Right forelimb (tissue), 1 donor: Measurements from ENCODE around the gene DLG2.

ENCODE experiments used
- DNase-seq: peaks from one replicate; pipeline ENCODE4 v3.0.0-alpha.2; 2018

DLG2 gene

DNA sequence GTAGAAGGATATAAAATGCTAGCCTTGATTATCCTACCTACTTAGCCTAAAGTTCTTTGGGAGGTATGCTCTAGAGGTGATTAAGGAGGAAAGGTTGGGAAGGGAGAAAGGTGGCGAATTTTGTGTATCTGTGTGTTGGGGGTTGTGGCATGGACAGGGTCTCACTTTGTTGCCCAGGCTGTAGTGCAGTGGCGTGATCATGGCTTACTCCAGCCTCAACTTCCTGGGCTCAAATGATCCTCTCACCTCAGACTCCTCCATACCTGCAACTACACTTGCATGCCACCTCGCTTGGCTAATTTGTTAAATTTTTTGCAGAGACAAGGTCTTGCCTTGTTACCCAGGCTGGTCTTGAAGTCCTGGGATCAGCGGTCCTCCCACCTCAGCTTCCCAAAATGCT is 1094.8 kb downstream of the DLG2 start:
- no peak for DNase-seq

DNA sequence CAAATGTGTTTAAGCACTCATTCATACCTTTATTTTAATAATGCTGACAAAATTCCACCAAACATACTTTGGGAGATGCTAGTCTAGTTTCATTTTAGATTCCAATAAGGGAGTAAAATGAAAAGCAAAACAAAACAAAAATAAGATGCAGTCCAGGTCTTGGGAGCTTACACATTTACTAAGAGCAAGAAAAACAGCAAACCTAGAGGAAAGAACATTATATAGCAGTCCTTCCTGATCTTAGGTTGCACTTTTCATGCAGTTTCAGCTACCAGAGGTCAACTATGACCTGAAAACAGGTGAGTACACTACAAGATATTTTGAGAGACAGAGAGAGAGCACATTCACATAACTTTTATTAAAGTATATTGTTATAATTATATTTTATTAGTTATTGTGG is 1100.9 kb downstream of the DLG2 start:
- no peak for DNase-seq

DNA sequence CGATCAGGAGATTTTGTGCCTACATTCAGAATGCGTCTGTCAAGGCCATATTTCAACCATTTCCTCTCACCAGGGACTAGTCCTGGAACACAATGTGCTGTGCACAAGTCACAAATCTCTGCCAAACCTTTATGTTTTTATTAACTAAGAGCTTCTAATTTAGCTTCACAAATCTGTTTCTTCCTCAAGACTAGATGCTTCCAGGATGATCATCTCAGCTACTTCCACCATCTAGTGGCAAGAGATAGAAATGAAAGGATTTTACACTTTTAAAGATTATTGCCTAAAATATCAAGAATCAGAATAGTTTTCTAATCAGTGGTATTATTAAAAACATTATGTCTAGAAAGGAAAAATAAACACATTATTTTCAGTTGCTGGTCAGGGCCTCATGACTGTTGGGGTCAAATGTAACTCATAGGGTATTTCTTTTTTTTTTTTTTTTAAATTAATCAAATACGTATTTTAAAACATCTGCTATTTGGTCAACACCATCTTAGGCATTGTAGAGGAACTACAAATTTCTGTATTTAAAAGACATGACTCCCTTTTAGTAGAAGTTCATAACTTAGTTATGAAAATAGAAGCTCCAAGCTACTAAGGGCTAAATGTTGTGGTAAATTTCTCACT is 1102.6 kb downstream of the DLG2 start:
- DNase-seq: no peak

DNA sequence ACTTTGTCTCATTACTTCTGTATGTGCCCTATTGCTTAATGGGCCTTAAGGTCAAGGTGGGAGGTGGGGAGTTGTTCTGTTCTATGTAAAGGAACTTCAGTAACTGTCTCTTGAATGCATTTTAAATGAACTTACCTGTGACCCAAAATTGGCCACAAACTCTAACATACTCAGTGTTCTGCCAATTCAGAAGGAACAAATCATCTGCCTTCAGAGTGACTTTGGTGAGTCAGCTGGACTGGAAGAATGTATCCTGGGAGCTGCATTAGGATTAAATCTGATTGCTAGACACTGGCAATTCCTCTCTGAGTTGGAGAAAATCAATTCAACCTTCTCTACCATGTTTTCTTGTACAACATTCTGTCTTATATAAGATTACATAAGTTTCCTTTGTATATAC is 1104.8 kb downstream of the DLG2 start:
- DNase-seq: no peak

DNA sequence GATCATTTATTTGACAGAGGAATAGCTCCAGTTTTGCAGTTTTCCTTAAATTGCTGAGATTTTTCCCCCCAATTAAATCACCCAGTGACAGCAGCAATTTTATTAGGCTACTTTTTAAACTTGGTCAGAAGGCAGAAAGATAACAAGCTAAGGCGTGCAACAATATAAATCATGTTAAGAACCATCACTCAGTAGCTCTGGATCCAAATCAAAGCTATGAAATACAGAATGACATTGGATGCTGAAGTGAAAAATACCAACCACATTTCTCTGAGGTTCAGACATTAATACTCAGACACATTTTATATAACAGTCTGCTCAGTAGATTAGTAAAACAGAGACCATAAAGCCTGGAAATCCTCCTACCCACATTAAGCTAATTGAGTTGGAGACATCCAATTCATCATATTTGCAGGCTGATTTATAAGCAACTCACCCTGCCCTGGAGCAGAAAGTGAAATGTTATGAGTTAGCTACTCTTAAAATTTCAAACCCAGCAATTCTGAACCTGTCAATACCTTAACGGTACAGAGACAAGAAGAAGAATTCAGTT is 1108.4 kb downstream of the DLG2 start:
- DNase-seq: no peak

DNA sequence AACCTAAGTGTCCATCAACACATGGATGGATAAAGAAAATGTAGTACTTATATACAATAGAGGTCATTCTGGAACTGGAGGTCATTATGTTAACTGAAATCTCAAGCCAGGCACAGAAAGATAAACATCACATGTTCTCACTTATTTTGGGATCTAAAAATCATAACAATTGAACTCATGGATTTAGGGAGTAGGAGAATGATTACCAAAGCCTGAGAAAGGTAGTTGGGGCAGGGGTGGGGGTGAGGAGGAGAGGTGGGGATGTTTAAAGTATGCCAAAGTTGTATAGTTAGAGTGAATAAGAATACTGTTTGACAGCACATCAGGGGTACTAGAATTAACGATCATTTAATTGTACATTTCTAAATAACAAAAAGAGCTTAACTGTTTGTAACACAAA is 1112.7 kb downstream of the DLG2 start:
- no peak for DNase-seq

DNA sequence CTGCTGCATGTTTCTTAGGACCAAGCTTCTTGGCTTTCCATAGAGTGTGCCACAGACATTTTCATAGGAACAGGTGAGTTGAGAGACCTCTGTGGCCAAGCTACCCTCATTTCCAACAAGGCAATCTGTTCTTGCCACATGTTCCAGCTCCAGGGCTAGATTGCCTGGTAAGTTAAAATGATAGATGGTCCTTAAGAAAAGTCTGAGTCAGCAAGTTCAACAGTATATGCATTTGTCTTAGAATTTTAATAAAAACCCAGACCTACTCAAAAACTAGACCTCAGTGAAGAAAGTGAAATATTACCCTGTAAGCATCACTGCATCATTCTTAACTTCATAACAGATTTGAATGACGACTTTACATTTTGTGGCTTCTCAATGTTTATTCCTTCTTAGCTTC is 1123.6 kb downstream of the DLG2 start:
- DNase-seq: no peak

DNA sequence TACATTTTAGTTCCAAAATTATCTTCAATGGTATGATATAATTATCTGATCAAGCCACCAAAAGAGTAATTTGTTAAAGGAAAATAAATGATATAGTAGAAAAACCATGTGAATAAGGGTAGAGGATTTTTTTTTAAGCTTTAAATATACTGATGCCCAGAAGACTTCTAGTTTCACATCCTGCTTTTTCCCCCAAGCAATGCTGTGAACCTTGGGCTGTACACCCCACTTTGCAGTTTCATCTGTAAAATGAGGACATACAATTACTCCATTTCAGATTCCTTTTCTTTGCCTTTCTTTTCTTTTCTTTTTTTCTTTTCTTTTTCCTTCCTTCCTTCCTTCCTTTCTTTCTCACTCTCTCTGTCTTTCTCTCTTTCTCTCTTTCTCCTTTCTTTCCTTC is 1125.4 kb downstream of the DLG2 start:
- DNase-seq: no peak

DNA sequence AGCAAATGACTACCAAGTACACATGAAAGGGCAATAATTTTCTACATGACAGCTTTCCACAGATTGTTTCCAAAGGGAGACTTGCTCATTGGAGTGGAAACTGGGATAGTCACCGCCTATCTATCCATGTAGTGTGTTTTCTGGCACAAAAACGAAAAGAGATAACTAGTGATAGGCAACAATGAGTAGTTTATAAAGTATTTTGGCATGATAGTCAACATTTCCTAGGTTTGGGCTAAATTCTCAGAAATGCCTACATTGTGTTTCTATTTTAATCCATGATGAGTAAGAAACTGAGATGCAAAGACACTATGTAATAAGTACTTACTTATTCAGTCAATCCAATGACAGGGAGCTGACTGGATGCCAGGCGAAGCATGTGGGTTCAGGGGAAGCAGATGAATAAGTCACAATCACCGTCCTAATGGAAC is 1129.1 kb downstream of the DLG2 start:
- no peak for DNase-seq

DNA sequence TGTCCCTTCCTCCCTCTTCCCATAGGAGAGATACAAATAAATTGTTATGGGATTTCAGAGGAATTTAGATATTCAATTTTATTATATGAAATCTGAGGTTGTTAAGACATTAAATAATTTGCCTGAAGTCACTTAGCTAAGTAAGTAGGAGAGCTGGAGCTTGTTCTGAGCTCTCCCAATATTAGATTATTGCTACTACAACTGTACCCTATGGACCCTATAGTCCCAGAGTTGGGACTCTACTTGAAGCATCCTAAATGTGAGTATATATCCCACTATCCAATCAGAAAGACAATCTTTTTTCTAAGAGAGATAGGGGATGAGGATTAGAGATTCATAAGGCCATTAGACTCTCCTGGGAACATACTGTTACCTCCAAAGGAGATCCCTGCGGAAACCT is 1130.0 kb downstream of the DLG2 start:
- DNase-seq: no peak

DNA sequence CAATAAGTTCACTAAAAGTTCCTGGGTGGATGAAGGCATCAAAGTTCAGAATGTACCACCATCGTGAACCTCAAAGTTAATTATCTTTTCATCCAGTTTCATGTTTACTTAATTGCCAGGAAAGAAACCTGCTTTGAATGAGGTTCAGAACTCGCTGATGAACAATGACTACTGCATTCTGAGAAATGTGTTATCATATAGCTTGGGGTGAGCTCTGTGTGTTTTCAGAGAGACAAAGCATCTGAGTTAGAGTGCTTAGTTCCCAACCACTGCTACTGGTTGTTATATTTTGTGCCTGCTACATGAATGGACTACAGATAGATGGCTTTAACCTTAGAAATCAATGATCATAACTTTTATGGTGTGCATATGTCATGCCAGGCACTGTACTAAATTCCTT is 1131.0 kb downstream of the DLG2 start:
- no peak for DNase-seq

DNA sequence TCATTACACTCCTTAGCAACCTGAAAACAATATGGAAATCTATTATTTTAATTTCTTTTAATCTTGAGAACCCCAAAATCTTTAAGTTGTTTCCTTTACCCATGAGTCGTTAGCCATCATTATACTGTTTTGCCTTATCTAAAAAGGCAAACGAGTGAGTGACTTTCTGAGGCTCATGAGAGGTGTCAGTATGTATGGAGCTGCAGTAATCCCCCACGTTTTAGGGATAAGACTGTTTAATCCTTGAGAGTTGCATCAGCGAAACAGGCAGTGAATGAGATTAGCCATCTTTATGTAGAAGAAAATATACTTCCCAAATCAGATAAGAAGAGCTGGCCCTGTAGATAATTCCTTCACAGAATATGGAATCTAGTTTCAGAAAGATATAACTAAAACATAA is 1147.0 kb downstream of the DLG2 start:
- no peak for DNase-seq

DNA sequence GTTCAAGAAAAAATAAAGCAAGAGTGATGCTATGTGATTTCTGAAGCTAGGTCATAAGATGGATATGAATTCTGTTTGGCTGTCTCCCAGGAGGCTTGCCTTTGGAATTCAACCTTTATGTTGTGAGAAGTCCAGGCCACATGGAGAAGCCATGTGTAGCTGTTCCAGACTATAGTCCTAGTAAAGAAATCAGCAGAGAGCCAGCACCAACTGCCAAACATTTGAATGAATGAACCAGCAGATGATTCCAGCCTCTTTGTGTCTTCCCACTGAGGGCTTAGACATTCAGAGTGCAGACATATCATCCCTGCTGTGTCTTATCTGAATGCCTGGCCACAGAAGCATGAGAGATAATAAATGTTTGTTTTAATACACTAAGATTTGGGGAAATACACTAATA is 1150.6 kb downstream of the DLG2 start:
- DNase-seq: no peak

DNA sequence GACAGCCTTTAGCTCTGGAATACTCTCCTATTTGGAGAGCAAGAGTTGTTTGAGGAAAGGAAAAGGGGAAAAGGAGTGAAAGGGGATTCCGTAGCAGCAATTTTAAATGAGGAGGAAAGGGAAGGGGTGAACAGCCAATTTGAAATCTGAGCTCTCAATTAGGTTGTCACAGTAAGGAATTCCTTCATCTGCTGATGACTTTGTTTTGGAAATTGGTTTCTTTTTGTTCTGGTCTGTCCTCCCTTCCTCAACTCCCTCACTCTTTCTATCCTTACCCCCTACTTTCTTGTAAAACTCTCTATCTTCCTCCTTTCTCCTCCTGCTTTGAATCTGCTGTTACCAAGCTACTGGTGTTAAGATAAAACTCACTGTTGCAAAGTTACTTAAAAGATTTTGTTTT is 1155.6 kb downstream of the DLG2 start:
- DNase-seq: no peak

DNA sequence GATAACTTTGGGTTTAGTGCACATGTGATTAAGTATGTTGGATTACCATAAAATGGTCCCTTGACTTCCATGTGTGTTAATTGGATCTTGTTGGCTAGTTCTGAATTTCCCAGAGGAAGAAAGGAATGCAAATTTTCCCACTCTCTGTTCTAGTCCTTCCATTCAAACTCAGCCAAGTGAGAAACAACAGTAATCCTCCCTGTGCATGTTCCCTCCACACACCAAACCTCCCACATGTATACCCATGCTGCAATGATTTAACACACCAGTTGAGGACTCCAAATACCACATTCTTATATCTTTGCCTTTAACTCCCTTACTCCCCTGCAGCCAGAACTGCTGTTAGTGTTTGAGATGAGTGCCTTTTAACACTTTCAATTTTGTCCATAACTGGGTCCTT is 1158.9 kb downstream of the DLG2 start:
- no peak for DNase-seq

DNA sequence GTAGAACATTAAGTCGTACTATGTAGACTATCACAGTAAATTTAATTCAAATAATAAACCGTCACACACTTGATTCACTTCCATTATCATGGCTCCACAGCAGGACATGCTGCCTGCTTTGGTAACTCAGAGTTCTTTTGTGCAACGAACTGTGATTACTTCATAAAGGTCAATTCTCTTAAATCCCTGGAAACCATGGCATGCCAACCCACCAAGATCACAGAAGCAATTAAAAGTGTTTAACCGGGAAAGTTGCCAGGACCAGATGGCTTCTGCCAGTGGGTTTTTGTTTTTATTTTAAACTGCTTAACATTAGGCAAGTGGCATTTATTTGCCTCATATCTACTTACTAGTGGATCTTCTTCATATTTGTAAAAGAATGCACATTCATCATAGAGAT is 1162.1 kb downstream of the DLG2 start:
- DNase-seq: no peak

DNA sequence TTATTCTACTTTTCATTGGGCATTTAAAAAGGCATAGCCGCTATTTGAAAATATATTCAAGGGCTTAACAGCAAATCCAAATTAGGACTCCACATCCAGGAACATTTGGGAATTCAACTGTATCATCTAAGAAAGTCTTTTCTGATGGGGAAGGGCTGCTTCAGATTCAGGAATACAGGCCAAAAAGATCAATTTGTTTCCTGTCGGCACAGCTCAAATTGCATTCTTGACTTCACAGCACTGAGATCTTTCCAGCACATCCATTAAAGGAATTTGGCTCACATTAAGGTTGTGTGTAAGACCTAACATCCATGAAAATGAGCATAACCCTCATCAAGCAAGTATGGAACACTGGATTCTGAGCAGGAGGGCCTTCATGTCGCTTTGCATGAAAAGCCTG is 1171.5 kb downstream of the DLG2 start:
- DNase-seq: no peak

DNA sequence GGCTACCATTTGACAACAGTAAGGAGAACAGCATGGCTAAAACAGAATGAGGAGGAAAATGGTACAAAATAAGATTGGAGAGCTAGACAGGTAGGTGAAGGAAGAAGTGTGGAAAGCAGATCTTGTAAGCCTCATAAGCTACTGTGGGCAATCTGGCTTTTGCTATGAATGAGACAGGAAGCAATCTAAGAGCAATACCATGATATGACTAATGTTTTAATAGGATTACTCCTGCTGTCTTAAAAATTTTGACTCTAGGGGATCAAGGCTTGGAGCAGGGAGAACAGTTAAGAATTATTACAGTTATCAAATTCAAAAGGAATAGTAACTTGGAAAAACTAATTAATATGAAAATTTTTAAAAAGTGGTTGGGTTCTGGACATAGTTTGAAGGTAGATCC is 1174.9 kb downstream of the DLG2 start:
- no peak for DNase-seq

DNA sequence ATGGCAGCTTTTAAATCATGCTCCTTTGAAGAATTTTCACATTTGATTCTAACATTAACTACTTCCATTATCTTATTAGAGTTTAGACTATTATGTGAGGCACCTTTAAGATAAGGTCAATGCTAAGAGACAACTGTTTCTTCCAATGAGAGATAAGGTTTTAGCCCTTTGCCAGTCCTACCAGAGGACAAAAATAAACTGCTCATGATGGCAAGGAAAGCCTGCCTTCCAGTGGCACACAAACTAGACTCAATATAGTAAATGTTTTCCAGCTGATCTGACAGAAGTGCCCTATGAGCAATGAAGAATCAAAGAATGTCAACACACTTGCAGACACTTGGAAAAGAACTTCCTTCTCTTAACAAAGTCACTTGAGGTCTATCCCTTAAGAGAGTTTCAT is 1188.6 kb downstream of the DLG2 start:
- no peak for DNase-seq

DNA sequence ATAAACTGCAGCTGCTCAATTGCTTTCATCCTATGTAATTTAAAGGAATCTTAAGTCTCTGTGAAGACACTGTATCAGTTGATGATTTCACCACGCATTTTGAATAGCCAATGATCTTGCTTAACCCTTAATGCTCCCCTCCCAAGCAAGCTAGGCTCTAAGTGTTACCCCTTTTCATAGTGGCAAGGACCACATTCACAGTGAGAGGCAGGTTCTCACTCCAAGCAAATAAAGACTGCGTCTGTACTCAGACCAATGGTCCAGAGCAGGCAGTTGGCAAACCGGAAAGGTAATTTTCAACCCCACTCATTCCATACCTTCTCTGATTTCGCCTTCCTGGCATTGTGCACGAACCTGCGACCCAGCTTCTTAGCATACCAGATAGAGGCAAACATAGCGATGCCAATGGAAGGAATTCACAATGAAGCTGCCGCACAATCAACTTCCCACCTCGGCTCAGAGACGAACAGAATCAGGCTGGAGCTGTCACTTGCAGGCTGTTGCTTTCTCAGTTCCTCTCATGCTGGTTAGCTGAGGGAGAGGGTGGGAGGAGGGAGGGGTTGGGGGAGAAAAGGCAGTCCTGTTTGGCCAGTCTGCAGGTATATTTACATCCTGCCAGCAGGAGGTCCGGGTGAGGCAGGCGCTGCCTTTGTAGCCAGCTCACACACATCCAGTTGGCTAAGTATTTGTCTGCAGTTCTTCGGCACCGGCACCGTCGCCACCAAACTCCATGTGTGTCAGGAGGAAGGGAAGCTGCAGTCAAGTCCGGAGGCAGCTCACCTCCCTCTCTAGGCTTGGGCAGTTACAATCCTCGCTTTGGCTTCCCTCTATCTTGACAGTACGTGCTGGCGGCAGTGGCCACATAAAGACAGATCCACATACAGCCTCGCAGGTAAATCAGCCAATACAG is 1189.8 kb downstream of the DLG2 start:
- no peak for DNase-seq

DNA sequence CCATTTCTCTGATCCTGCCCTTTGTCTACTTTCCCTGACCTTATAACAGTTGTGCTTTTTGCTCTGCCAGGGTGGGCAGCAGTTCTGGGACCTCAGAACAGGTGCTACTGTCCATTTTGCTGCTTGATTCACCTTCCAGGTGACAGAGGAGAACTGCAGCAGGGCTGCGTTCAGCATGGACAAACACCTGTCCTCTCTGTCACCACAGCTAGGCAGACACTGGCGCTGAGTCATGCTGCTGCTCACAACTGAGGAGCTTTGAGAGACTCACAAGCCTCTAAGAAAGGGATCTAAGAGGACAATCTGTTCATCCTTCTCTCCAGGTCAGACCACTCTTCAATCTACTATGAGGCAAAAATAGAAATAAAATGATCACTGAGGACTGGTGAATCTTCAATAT is 1196.5 kb downstream of the DLG2 start:
- no peak for DNase-seq

DNA sequence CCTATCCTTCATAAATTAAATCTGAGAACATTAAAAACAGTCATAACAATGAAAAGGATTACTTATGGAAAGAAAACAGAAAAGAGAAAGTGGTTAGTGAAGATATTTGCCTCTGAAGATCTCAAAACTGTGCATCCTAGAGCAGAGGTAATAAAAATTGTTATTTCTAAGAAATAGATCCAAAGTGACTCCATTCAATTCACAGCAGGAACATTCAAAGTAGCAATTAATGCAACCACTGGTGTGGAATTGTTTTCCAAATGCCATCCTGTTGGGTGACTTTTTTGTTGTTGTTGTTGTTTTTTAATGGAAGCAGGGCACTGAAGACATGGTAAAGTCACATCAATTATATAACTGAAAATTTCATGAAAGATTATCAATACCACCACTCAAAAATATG is 1201.5 kb downstream of the DLG2 start:
- no peak for DNase-seq

DNA sequence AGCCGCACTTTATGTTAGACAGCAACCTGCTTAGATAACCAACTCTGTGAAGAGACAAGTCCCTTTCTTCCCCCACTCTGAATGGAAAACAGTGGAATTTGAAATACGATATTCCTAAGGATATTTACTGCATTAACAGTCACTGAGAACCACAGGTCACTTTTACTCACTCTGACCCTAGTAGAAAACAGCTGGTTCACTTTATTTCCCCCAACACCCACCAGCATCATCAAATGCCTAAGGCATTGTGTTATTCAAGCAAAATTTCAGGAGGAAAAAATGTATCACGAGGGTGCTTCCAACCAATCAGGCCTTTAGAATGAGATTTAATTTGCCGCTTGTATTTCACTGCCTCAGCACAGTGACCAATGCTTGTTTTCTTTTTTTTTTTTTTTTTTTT is 1206.9 kb downstream of the DLG2 start:
- no peak for DNase-seq

DNA sequence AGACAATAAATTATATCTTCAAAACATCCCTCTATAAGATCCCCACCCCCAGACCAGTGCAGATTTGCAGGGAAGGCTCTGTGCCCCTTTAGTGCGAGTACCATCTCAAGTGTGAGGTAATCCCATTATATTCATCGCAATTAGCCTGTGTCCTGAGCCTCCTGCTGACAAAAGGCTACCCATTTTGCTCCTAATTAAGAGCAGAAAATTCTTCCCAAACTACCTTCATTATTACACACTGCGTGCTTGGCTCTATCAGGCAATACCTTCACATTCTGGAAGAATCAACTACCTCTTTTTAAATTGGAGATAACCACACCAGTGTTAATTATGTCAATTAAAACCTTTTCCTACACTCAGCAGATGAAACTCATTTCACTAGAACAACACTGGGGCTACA is 1207.5 kb downstream of the DLG2 start:
- no peak for DNase-seq
